Posterior vena cava (tissue), 2 donors: Measurements from ENCODE around the gene PREX1. TPM values are rescaled to one million over a fixed set of nuclear protein-coding genes. Genes with fewer than 3 reads are reported as not detected.

Experiments
- DNase-seq: peaks from one replicate; pipeline ENCODE4 v3.0.0-alpha.2; 2020; ENCODE audit warnings: low spot score
- intact Hi-C, 2 donors: fragments of 100-400 bp; cut with DNase I; formaldehyde crosslinking; loops; one replicate each; pipeline versions ENCODE4 v1.14.1 to v1.14.2; 2022 to 2023
- total RNA-seq, 2 donors: library from RNA; stranded (reverse); fragmentation: NEBNext Ultra II Directional; extraction: Animal tissue kit (Norgen Biotek cat#: 25700); gene quantifications; one replicate each; pipeline ENCODE4 v1.2.1, GENCODE V29; 2021
- donor health status: DM: yes; HTN: yes; CAD: no.
- donor health status: DM: yes; HTN: yes; CAD: no.

Gene PREX1
- total RNA-seq, 2 donors from 2014 or later: 16.9 to 22.0 TPM

- DNase-seq: no peak
- intact Hi-C loops: no loop called here
Observed at GRCh38 chr20:48629069-48629959, 198.5 kb downstream of the PREX1 start.

- DNase-seq: peak; percentile 84
- intact Hi-C loops: no loop called here
Observed at GRCh38 chr20:48627737-48628128, 200.1 kb downstream of the PREX1 start.

- peak; percentile 78 for DNase-seq
- intact Hi-C loops: no loop called here
Observed at GRCh38 chr20:48626938-48627736, 200.7 kb downstream of the PREX1 start.

- intact Hi-C loops: no loop called here
- DNase-seq: peak; percentile 83
Observed at GRCh38 chr20:48626226-48626937, 201.4 kb downstream of the PREX1 start.

- intact Hi-C loops: no loop called here
- DNase-seq: peak; percentile 80
Observed at GRCh38 chr20:48625136-48625900, 202.5 kb downstream of the PREX1 start.

- intact Hi-C loops: loop anchor here (5.0 kb wide), 2 partner anchors 947 to 962 kb away; no protein-coding TSS in a partner anchor
- DNase-seq: peak; percentile 79
Observed at GRCh38 chr20:48624315-48625020, 203.3 kb downstream of the PREX1 start.

- peak; percentile 37 for DNase-seq
- intact Hi-C loops: loop anchor here (5.0 kb wide), 2 partner anchors 947 to 962 kb away; no protein-coding TSS in a partner anchor
Observed at GRCh38 chr20:48623906-48624265, 203.9 kb downstream of the PREX1 start.

GRCh38 chr20:48623176-48623905, 204.5 kb downstream of the PREX1 start:
- intact Hi-C loops: loop anchor here (5.0 kb wide), 2 partner anchors 946 to 961 kb away; no protein-coding TSS in a partner anchor
- DNase-seq: peak; percentile 49

GRCh38 chr20:48622421-48622820, 205.4 kb downstream of the PREX1 start:
- DNase-seq: peak; percentile 62
- intact Hi-C loops: loop anchor here (5.0 kb wide), 2 partner anchors 945 to 960 kb away; no protein-coding TSS in a partner anchor

GRCh38 chr20:48621376-48622078, 206.3 kb downstream of the PREX1 start:
- peak; percentile 78 for DNase-seq
- intact Hi-C loops: loop anchor here (2.0 to 5.0 kb wide), 3 partner anchors 835 to 959 kb away; no protein-coding TSS in a partner anchor

GRCh38 chr20:48620507-48621375, 207.1 kb downstream of the PREX1 start:
- intact Hi-C loops: loop anchor here (2.0 to 5.0 kb wide), 3 partner anchors 834 to 958 kb away; no protein-coding TSS in a partner anchor
- DNase-seq: peak; percentile 95

GRCh38 chr20:48620154-48620506, 207.7 kb downstream of the PREX1 start:
- intact Hi-C loops: loop anchor here (2.0 to 5.0 kb wide), 3 partner anchors 833 to 958 kb away; no protein-coding TSS in a partner anchor
- no peak for DNase-seq

- DNase-seq: peak; percentile 78
- intact Hi-C loops: loop anchor here (2.0 to 5.0 kb wide), 4 partner anchors 832 to 957 kb away; partner anchors contain the start of gene SULF2 (in 1 of the 2)
Observed at GRCh38 chr20:48619126-48620101, 208.4 kb downstream of the PREX1 start.

GRCh38 chr20:48618631-48619030, 209.2 kb downstream of the PREX1 start:
- intact Hi-C loops: loop anchor here in 1 of 2 donors (5.0 kb wide), 1 partner anchor 831 kb away; the partner anchor contains the start of gene SULF2
- DNase-seq: peak; percentile 76
